Neuronal stem cell (in vitro differentiated cells): ENCODE results near the gene ATP5F1D.
A peak's percentile ranks its signal among the peaks of the same experiment; 100 is the strongest.

Experiments
- DNase-seq: peaks from one replicate; pipeline ENCODE4 v3.0.0-alpha.2; 2013; ENCODE audit warnings: low spot score
- H2AFZ ChIP-seq: one replicate; pipeline ENCODE4 v1.6.1; 2013; ENCODE audit warnings: mild to moderate bottlenecking, low read length, inconsistent platforms
- H2AK5ac ChIP-seq: 2 replicates; pipeline ENCODE4 v1.6.1; 2013; ENCODE audit warnings: low read depth, mild to moderate bottlenecking, inconsistent platforms, low read length, moderate library complexity, mixed read lengths
- H2BK120ac ChIP-seq: 2 replicates; pipeline ENCODE4 v1.6.1; 2013; ENCODE audit warnings: low read depth, mild to moderate bottlenecking, inconsistent platforms, low read length, moderate library complexity, mixed read lengths
- H2BK12ac ChIP-seq: one replicate; pipeline ENCODE4 v1.6.1; 2013; ENCODE audit warnings: low read length, inconsistent platforms
- H2BK15ac ChIP-seq: 2 replicates; pipeline ENCODE4 v1.6.1; 2013; ENCODE audit warnings: mild to moderate bottlenecking, low read length, inconsistent platforms, mixed read lengths
- H2BK5ac ChIP-seq: one replicate; pipeline ENCODE4 v1.6.1; 2013; ENCODE audit warnings: inconsistent platforms, mild to moderate bottlenecking, low read length, moderate library complexity
- H3K14ac ChIP-seq: one replicate; pipeline ENCODE4 v1.6.1; 2013; ENCODE audit warnings: low read length, inconsistent platforms
- H3K18ac ChIP-seq: 2 replicates; pipeline ENCODE4 v1.6.1; 2013; ENCODE audit warnings: low read length, inconsistent platforms
- H3K23ac ChIP-seq: 2 replicates; pipeline ENCODE4 v1.6.1; 2013; ENCODE audit warnings: low read depth, mild to moderate bottlenecking, mixed read lengths, low read length, inconsistent platforms; ENCODE audit not compliant: poor library complexity
- H3K27ac ChIP-seq: replicated peaks from 3 replicates; pipeline ENCODE4 v1.5.1; 2013; ENCODE audit warnings: low read length, inconsistent platforms
- H3K27me3 ChIP-seq, 3 experiments: 2 replicates each; pipeline ENCODE4 v1.6.1; 2013; ENCODE audit warnings: low read length in 3 of 3, mild to moderate bottlenecking in 2 of 3, inconsistent platforms in 1 of 3, low read depth in 1 of 3, mixed read lengths in 1 of 3, moderate library complexity in 1 of 3; ENCODE audit not compliant: control insufficient read depth in 3 of 3, insufficient read depth in 3 of 3
- H3K36me3 ChIP-seq, 2 donors: replicated peaks in 1 of 2; 2 replicates each; pipeline ENCODE4 v1.6.1; 2013; ENCODE audit warnings: low read length in 2 of 2; ENCODE audit not compliant: control insufficient read depth in 2 of 2, insufficient read depth in 2 of 2
- H3K4ac ChIP-seq: 2 replicates; pipeline ENCODE4 v1.6.1; 2013; ENCODE audit warnings: inconsistent platforms, mild to moderate bottlenecking, low read length, moderate library complexity
- H3K4me1 ChIP-seq, 2 donors: 1 replicate in 1 of 2; 2 replicates in 1 of 2; pipeline ENCODE4 v1.6.1; 2013; ENCODE audit warnings: low read length in 2 of 2, low read depth in 1 of 2; ENCODE audit not compliant: control insufficient read depth in 2 of 2, insufficient read depth in 1 of 2
- H3K4me2 ChIP-seq: one replicate; pipeline ENCODE4 v1.6.1; 2013; ENCODE audit warnings: mild to moderate bottlenecking, low read length, inconsistent platforms; ENCODE audit not compliant: insufficient read depth, poor library complexity, severe bottlenecking
- H3K4me3 ChIP-seq, 2 donors: 2 replicates each; pipeline ENCODE4 v1.5.1; 2013; ENCODE audit warnings: low read length in 2 of 2, mild to moderate bottlenecking in 2 of 2, inconsistent platforms in 1 of 2, moderate library complexity in 1 of 2
- H3K79me1 ChIP-seq: one replicate; pipeline ENCODE4 v1.6.1; 2013; ENCODE audit warnings: low read depth, mild to moderate bottlenecking, inconsistent platforms, low read length, moderate library complexity
- H3K9ac ChIP-seq: one replicate; pipeline ENCODE4 v1.6.1; 2013; ENCODE audit warnings: mild to moderate bottlenecking, low read depth, low read length, inconsistent platforms; ENCODE audit not compliant: poor library complexity
- H3K9me3 ChIP-seq, 2 donors: replicated peaks in 1 of 2; 2 replicates each; pipeline versions ENCODE3 to v1.6.1; 2013; ENCODE audit warnings: low read length in 2 of 2, mild to moderate bottlenecking in 2 of 2, inconsistent platforms in 1 of 2, low read depth in 1 of 2, mixed read lengths in 1 of 2, moderate library complexity in 1 of 2; ENCODE audit not compliant: control insufficient read depth in 2 of 2, insufficient read depth in 1 of 2
- H4K8ac ChIP-seq: one replicate; pipeline ENCODE4 v1.6.1; 2013; ENCODE audit warnings: low read depth, mild to moderate bottlenecking, inconsistent platforms, low read length, moderate library complexity
- H4K91ac ChIP-seq: one replicate; pipeline ENCODE4 v1.6.1; 2013; ENCODE audit warnings: low read length, low read depth, mild to moderate bottlenecking, inconsistent platforms; ENCODE audit not compliant: poor library complexity
- WGBS, 2 donors: extraction: QIAGEN DNeasy Blood & Tissue Kit; methylation state at CpG; one replicate each; pipeline ENCODE4 v1.1.7; 2013; ENCODE audit warnings: missing lambda C conversion rate in 2 of 2, mixed read lengths in 1 of 2; ENCODE audit not compliant: insufficient read length in 2 of 2, insufficient replicate concordance in 1 of 2; ENCODE audit errors: extremely low coverage in 2 of 2; 5-methylcytosine and 5-hydroxymethylcytosine counted together

ATP5F1D gene

GRCh38 chr19:1264801-1265614, 23.5 kb downstream of the ATP5F1D start:
- peak overlapping the region; percentile 91 for H3K18ac ChIP-seq
- H2BK120ac ChIP-seq, result peak overlapping the region; percentile 33
- peaks cover 1 to 4% of the 10 kb centered on the region in 2 donors for H3K36me3 ChIP-seq
- H3K4me2 ChIP-seq, result peak overlapping the region; percentile 90
- H3K27me3 ChIP-seq, result peaks cover 0 to 2% (median 0%) of the 10 kb centered on the region in 3 experiments
- peaks cover 27% of the 10 kb centered on the region for H3K79me1 ChIP-seq
- peak overlapping the region; percentile 51 for H2BK15ac ChIP-seq
- no CpG with 5 or more reads among the region's 26 CpGs for WGBS, 2 donors
- H3K4ac ChIP-seq, result peak overlapping the region; percentile 98
- H2AK5ac ChIP-seq, result peak overlapping the region; percentile 94
- H3K27ac ChIP-seq, result peak overlapping the region; percentile 90
- peak overlapping the region; percentile 99 for H2BK12ac ChIP-seq
- peaks cover 61 to 69% of the 10 kb centered on the region in 2 donors for H3K4me1 ChIP-seq
- H2AFZ ChIP-seq, result no peak overlapping the region
- no peak overlapping the region for H3K4me3 ChIP-seq
- no peaks in the 10 kb centered on the region for H3K9me3 ChIP-seq
- no peak for DNase-seq
- peak overlapping the region; percentile 40 for H3K14ac ChIP-seq
- H3K9ac ChIP-seq, result peak overlapping the region; percentile 96
- peak overlapping the region; percentile 80 for H3K23ac ChIP-seq
- H4K8ac ChIP-seq, result no peak overlapping the region
- peak overlapping the region; percentile 41 for H4K91ac ChIP-seq
- peak overlapping the region; percentile 84 for H2BK5ac ChIP-seq

GRCh38 chr19:1265615-1266128, 24.1 kb downstream of the ATP5F1D start:
- Histone ChIP-seq H3K36me3 (peaks cover 1 to 11% of the 10 kb centered on the region in 2 donors), H3K79me1 (peaks cover 22% of the 10 kb centered on the region), H3K9me3 (no peaks in the 10 kb centered on the region), H3K4me2 (peak overlapping the region; percentile 90), H3K4me3 (peak overlapping the region; percentile 47 to 73), H3K9ac (peak overlapping the region; percentile 98), H2BK120ac (peak overlapping the region; percentile 100), H2AK5ac (peak overlapping the region; percentile 100), H4K8ac (peak overlapping the region; percentile 93), H3K27ac (peak overlapping the region; percentile 90), H3K27me3 (peaks cover 0 to 2% (median 0%) of the 10 kb centered on the region in 3 experiments), H2BK12ac (peak overlapping the region; percentile 99), H3K4me1 (peaks cover 58 to 69% of the 10 kb centered on the region in 2 donors), H2BK5ac (peak overlapping the region; percentile 84), H3K14ac (peak overlapping the region; percentile 100), H3K4ac (peak overlapping the region; percentile 100), H4K91ac (peak overlapping the region; percentile 100), H3K23ac (peak overlapping the region; percentile 99), H2AFZ (peak overlapping the region; percentile 88), H2BK15ac (peak overlapping the region; percentile 51), H3K18ac (peak overlapping the region; percentile 100)
- no CpG with 5 or more reads among the region's 28 CpGs for WGBS, 2 donors
- no peak for DNase-seq

- H3K79me1 ChIP-seq, result peaks cover 23% of the 10 kb centered on the region
- H3K4me2 ChIP-seq, result peak overlapping the region; percentile 90
- peak overlapping the region; percentile 93 for H4K8ac ChIP-seq
- H3K9me3 ChIP-seq, result no peaks in the 10 kb centered on the region
- H3K9ac ChIP-seq, result peak overlapping the region; percentile 98
- peak overlapping the region; percentile 90 for H3K27ac ChIP-seq
- peak overlapping the region; percentile 88 for H2AFZ ChIP-seq
- peaks cover 61 to 75% of the 10 kb centered on the region in 2 donors for H3K4me1 ChIP-seq
- peak overlapping the region; percentile 99 for H2BK12ac ChIP-seq
- peak overlapping the region; percentile 100 for H3K14ac ChIP-seq
- H2BK5ac ChIP-seq, result peak overlapping the region; percentile 84
- peak overlapping the region; percentile 47 to 81 for H3K4me3 ChIP-seq
- H3K27me3 ChIP-seq, result peaks cover 0 to 2% (median 0%) of the 10 kb centered on the region in 3 experiments
- peak; percentile 92 for DNase-seq
- H3K4ac ChIP-seq, result peak overlapping the region; percentile 100
- H3K18ac ChIP-seq, result peak overlapping the region; percentile 100
- peak overlapping the region; percentile 51 for H2BK15ac ChIP-seq
- peak overlapping the region; percentile 100 for H2BK120ac ChIP-seq
- peak overlapping the region; percentile 100 for H2AK5ac ChIP-seq
- peaks cover 8 to 17% of the 10 kb centered on the region in 2 donors for H3K36me3 ChIP-seq
- peak overlapping the region; percentile 100 for H4K91ac ChIP-seq
- peak overlapping the region; percentile 99 for H3K23ac ChIP-seq
- no CpG with 5 or more reads among the region's 84 CpGs for WGBS, 2 donors
These were observed 24.8 kb downstream of the ATP5F1D start for GRCh38 chr19:1266129-1266915.
